H1 (cell line): Measurements from ENCODE around the gene NR2F1-AS1. TPM values are rescaled to one million over a fixed set of nuclear protein-coding genes. Genes with fewer than 3 reads are reported as not detected.

Experiments used
- CTCF ChIA-PET: fragments of 300-600 bp; sonication (Branson Sonifier 250); formaldehyde crosslinking; loops from one replicate; lab custom pipeline; 2021; ENCODE audit not compliant: partially characterized antibody; lab: Charles Lee
- POLR2A ChIA-PET: fragments of 300-600 bp; sonication (Branson Sonifier 250); formaldehyde crosslinking; loops from one replicate; lab custom pipeline; 2021; ENCODE audit warnings: inconsistent platforms; ENCODE audit not compliant: partially characterized antibody; lab: Charles Lee
- DNase-seq, 2 experiments: peaks; one replicate each; pipeline versions ENCODE4 v3.0.0 to v3.0.0-alpha.2; 2010 to 2022; ENCODE audit warnings: low spot score in 2 of 2, low read depth in 1 of 2, mixed read lengths in 1 of 2
- FAIRE-seq: peaks from 2 replicates; lab custom pipeline; 2011; peaks lifted over from hg19 to GRCh38; lab: Jason Lieb, UNC
- H2AFZ ChIP-seq: 2 replicates; pipeline ENCODE4 v1.8.1; 2012; ENCODE audit warnings: low read length, inconsistent platforms
- H2AK5ac ChIP-seq: 2 replicates; pipeline ENCODE4 v1.6.1; 2013; ENCODE audit warnings: low read depth, low read length
- H2BK120ac ChIP-seq: replicated peaks from 2 replicates; pipeline ENCODE3; 2013; ENCODE audit warnings: low read depth, low read length, inconsistent platforms
- H2BK12ac ChIP-seq: 2 replicates; pipeline ENCODE4 v1.6.1; 2013; ENCODE audit warnings: low read depth, low read length
- H2BK15ac ChIP-seq: 2 replicates; pipeline ENCODE4 v1.6.1; 2013; ENCODE audit warnings: low read length
- H2BK20ac ChIP-seq: 2 replicates; pipeline ENCODE4 v1.6.1; 2013; ENCODE audit warnings: low read length
- H2BK5ac ChIP-seq: 2 replicates; pipeline ENCODE4 v1.6.1; 2013; ENCODE audit warnings: low read depth, low read length
- H3K14ac ChIP-seq: 2 replicates; pipeline ENCODE4 v1.6.1; 2013; ENCODE audit warnings: inconsistent platforms; ENCODE audit not compliant: insufficient read length
- H3K18ac ChIP-seq: 2 replicates; pipeline ENCODE4 v1.6.1; 2013; ENCODE audit warnings: low read length; ENCODE audit errors: extremely low read depth
- H3K23ac ChIP-seq: 2 replicates; pipeline ENCODE4 v1.6.1; 2013; ENCODE audit warnings: inconsistent platforms; ENCODE audit not compliant: insufficient read length
- H3K23me2 ChIP-seq: 2 replicates; pipeline ENCODE4 v1.6.1; 2013; ENCODE audit warnings: low read depth, low read length
- H3K27ac ChIP-seq: 2 replicates; pipeline ENCODE4 v1.6.1; 2011; ENCODE audit warnings: low read depth, low read length, inconsistent platforms
- H3K27me3 ChIP-seq, 4 experiments: replicated peaks in 1 of 4; 1 replicate in 1 of 4; 2 replicates in 3 of 4; pipeline versions ENCODE4 v1.6.1 to v1.8.1; 2011 to 2013; ENCODE audit warnings: low read length in 3 of 4, mild to moderate bottlenecking in 3 of 4, inconsistent platforms in 2 of 4, mixed read lengths in 2 of 4, moderate library complexity in 1 of 4; ENCODE audit not compliant: control insufficient read depth in 3 of 4, insufficient read depth in 3 of 4; ENCODE audit errors: extremely low read depth in 1 of 4
- H3K36me3 ChIP-seq, 4 experiments: 2 replicates each; pipeline versions ENCODE4 v1.6.1 to v1.8.1; 2011 to 2013; ENCODE audit warnings: mild to moderate bottlenecking in 4 of 4, low read length in 3 of 4, moderate library complexity in 2 of 4, control low read depth in 1 of 4, inconsistent platforms in 1 of 4; ENCODE audit not compliant: insufficient read depth in 4 of 4, control insufficient read depth in 2 of 4
- H3K4ac ChIP-seq: replicated peaks from 2 replicates; pipeline ENCODE3; 2013; ENCODE audit warnings: low read length, low read depth, mixed read lengths, inconsistent platforms; ENCODE audit not compliant: insufficient read length
- H3K4me1 ChIP-seq, 4 experiments: replicated peaks in 1 of 4; 1 replicate in 1 of 4; 2 replicates in 3 of 4; pipeline versions ENCODE4 v1.6.1 to v1.8.1; 2011 to 2013; ENCODE audit warnings: low read length in 3 of 4, inconsistent platforms in 2 of 4, mixed read lengths in 1 of 4; ENCODE audit not compliant: insufficient read depth in 4 of 4, control insufficient read depth in 3 of 4
- H3K4me2 ChIP-seq, 2 experiments: 2 replicates each; pipeline versions ENCODE4 v1.6.1 to v1.8.1; 2011 to 2013; ENCODE audit warnings: low read depth in 2 of 2, low read length in 2 of 2, control low read depth in 1 of 2, inconsistent platforms in 1 of 2, mild to moderate bottlenecking in 1 of 2; ENCODE audit not compliant: insufficient read depth in 1 of 2
- H3K4me3 ChIP-seq, 4 experiments: fragments of 200-600, 300-600 bp in 1 of 4; sonication (generic), shearing (Covaris generic), sonication (Bioruptor Twin) in 1 of 4; 2 replicates each; pipeline versions ENCODE4 v1.5.1 to v1.8.1; 2011 to 2016; ENCODE audit warnings: low read length in 4 of 4, low read depth in 3 of 4, control low read depth in 2 of 4, inconsistent platforms in 2 of 4, mild to moderate bottlenecking in 2 of 4, mixed read lengths in 1 of 4, moderate library complexity in 1 of 4; ENCODE audit not compliant: insufficient read depth in 2 of 4; ENCODE audit errors: extremely low read depth in 1 of 4
- H3K56ac ChIP-seq: replicated peaks from 2 replicates; pipeline ENCODE3; 2013; ENCODE audit warnings: low read depth, mild to moderate bottlenecking, mixed read lengths, low read length, inconsistent platforms; ENCODE audit not compliant: insufficient read length
- H3K79me1 ChIP-seq: 2 replicates; pipeline ENCODE4 v1.6.1; 2013; ENCODE audit warnings: low read depth, low read length, control low read depth
- H3K79me2 ChIP-seq, 2 experiments: 2 replicates each; pipeline versions ENCODE4 v1.6.1 to v1.8.1; 2012 to 2013; ENCODE audit warnings: low read length in 2 of 2, mild to moderate bottlenecking in 2 of 2, inconsistent platforms in 1 of 2; ENCODE audit not compliant: insufficient read depth in 2 of 2, control insufficient read depth in 1 of 2
- H3K9ac ChIP-seq, 4 experiments: replicated peaks in 1 of 4; 1 replicate in 1 of 4; 2 replicates in 3 of 4; pipeline versions ENCODE4 v1.6.1 to v1.8.1; 2011 to 2013; ENCODE audit warnings: low read depth in 3 of 4, low read length in 3 of 4, control low read depth in 2 of 4, mild to moderate bottlenecking in 2 of 4, moderate library complexity in 2 of 4, inconsistent platforms in 1 of 4; ENCODE audit errors: extremely low read depth in 1 of 4
- H3K9me3 ChIP-seq, 2 experiments: 2 replicates each; pipeline versions ENCODE4 v1.6.1 to v1.8.1; 2012 to 2013; ENCODE audit warnings: mild to moderate bottlenecking in 2 of 2, moderate library complexity in 2 of 2, control low read depth in 1 of 2, inconsistent platforms in 1 of 2, low read depth in 1 of 2, low read length in 1 of 2, mixed read lengths in 1 of 2; ENCODE audit not compliant: insufficient read depth in 2 of 2
- H4K20me1 ChIP-seq, 2 experiments: replicated peaks in 1 of 2; 2 replicates each; pipeline versions ENCODE3 to v1.8.1; 2011 to 2013; ENCODE audit warnings: inconsistent platforms in 2 of 2, low read length in 2 of 2, mild to moderate bottlenecking in 1 of 2; ENCODE audit not compliant: insufficient read depth in 2 of 2, control insufficient read depth in 1 of 2
- H4K5ac ChIP-seq: 2 replicates; pipeline ENCODE4 v1.6.1; 2013; ENCODE audit warnings: low read length, low read depth, mixed read lengths, inconsistent platforms; ENCODE audit not compliant: insufficient read length
- H4K8ac ChIP-seq: 2 replicates; pipeline ENCODE4 v1.8.0; 2013; ENCODE audit warnings: mild to moderate bottlenecking, moderate library complexity, low read length, inconsistent platforms; ENCODE audit not compliant: insufficient read depth; ENCODE audit errors: extremely low read depth
- H4K91ac ChIP-seq: replicated peaks from 2 replicates; pipeline ENCODE3; 2013; ENCODE audit warnings: low read length, mixed read lengths, inconsistent platforms; ENCODE audit not compliant: insufficient read length
- GABPA ChIP-seq: IDR thresholded peaks from 2 replicates; pipeline ENCODE4 v1.6.1; 2011; ENCODE audit warnings: mild to moderate bottlenecking, low read length, moderate library complexity, borderline replicate concordance; ENCODE audit not compliant: insufficient read depth
- KDM1A ChIP-seq: fragments of 200-600, 300-600 bp; sonication (generic); IDR thresholded peaks from 2 replicates; pipeline ENCODE4 v1.7.1; 2016; ENCODE audit warnings: mild to moderate bottlenecking, low read length, borderline replicate concordance
- KDM4A ChIP-seq: IDR thresholded peaks from one replicate; pipeline ENCODE4 v1.7.1; 2012; ENCODE audit warnings: low read depth, mild to moderate bottlenecking, moderate library complexity, low read length, inconsistent platforms; ENCODE audit not compliant: severe bottlenecking
- POLR2AphosphoS5 ChIP-seq: IDR thresholded peaks from 2 replicates; pipeline ENCODE4 v1.6.1; 2011; ENCODE audit warnings: low read depth, low read length
- POU5F1 ChIP-seq: IDR thresholded peaks from 2 replicates; pipeline ENCODE4 v1.6.1; 2011; ENCODE audit warnings: low read depth, mild to moderate bottlenecking, low read length, moderate library complexity
- RBBP5 ChIP-seq: IDR thresholded peaks from 2 replicates; pipeline ENCODE4 v1.7.1; 2012; ENCODE audit warnings: low read depth, mild to moderate bottlenecking, inconsistent platforms, low read length, moderate library complexity, borderline replicate concordance
- RNF2 ChIP-seq: fragments of 200-900, 300-1000 bp; sonication (generic); IDR thresholded peaks from 2 replicates; pipeline ENCODE4 v1.7.1; 2016; ENCODE audit warnings: borderline replicate concordance, low read depth, mild to moderate bottlenecking, antibody characterized with exemption, low read length; ENCODE audit not compliant: poor library complexity, severe bottlenecking; ENCODE audit errors: missing control alignments
- SP2 ChIP-seq: IDR thresholded peaks from 2 replicates; pipeline ENCODE4 v1.6.1; 2012; ENCODE audit warnings: mild to moderate bottlenecking, low read length, inconsistent platforms
- SRF ChIP-seq: IDR thresholded peaks from 2 replicates; pipeline ENCODE4 v1.6.1; 2011; ENCODE audit warnings: mild to moderate bottlenecking, low read depth, low read length, moderate library complexity
- YY1 ChIP-seq: IDR thresholded peaks from 2 replicates; pipeline ENCODE4 v1.6.1; 2011; ENCODE audit warnings: low read depth, mild to moderate bottlenecking, low read length
- polyA plus RNA-seq, 7 experiments: library from polyadenylated mRNA; depleted of rRNA in 3 of 7; stranded (reverse) in 5 of 7; unstranded in 2 of 7; fragments of >200 nt in 5 of 7; fragments of 200-250 nt in 2 of 7; gene quantifications; 1 replicate in 5 of 7; 2 replicates in 1 of 7; 4 replicates in 1 of 7; pipeline versions ENCODE4 v1.2.1 to v1.2.3, GENCODE V29; 2011 to 2013; ENCODE audit warnings: missing spikeins in 2 of 7, mixed read lengths in 2 of 7
- total RNA-seq: library from RNA; stranded (reverse); fragmentation: NEBNext Ultra II Directional; extraction: Animal tissue kit (Norgen Biotek cat#: 25700); gene quantifications from 2 replicates; pipeline ENCODE4 v1.2.1, GENCODE V29; 2021
- TF ChIP-seq, protein P1 (sequence below): IDR thresholded peaks from 2 replicates; pipeline ENCODE4 v1.6.1; 2012; ENCODE audit warnings: low read length, inconsistent platforms

The NR2F1-AS1 gene
- total and polyA plus RNA-seq, 2 of the 8 experiments (the other 6 are each of a cell fraction or from before 2014, with no cell fraction given): 1.6 to 5.6 TPM

DNA sequence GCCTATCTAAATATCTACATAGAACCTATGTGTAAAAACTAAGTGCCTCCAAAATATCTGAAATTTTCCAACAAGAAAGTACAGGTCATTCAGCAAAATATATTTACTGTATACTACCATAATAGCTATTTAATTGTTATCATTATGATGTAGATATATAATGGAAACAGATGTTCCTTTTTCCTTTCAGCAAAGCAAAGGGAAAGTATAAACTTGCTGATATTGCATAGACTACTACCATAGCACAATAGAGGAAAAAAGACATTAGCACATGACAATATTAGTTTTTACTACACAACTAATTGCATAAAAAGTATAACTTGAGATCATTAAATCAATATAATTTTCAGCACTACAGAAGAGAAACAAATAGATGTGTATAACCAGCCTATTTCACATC lies 14.9 kb downstream of the NR2F1-AS1 start:
- no peak for DNase-seq
- Histone ChIP-seq H3K14ac (no peak overlapping the region), H2BK12ac (no peak overlapping the region), H3K18ac (no peak overlapping the region), H3K4ac (no peak overlapping the region), H3K56ac (no peak overlapping the region), H2AK5ac (no peak overlapping the region), H2BK5ac (no peak overlapping the region), H3K79me1 (no peaks in the 10 kb centered on the region)
- no peak for TF ChIP-seq KDM4A
- no peak for TF ChIP-seq SP2
- TF ChIP-seq, protein P1, sequence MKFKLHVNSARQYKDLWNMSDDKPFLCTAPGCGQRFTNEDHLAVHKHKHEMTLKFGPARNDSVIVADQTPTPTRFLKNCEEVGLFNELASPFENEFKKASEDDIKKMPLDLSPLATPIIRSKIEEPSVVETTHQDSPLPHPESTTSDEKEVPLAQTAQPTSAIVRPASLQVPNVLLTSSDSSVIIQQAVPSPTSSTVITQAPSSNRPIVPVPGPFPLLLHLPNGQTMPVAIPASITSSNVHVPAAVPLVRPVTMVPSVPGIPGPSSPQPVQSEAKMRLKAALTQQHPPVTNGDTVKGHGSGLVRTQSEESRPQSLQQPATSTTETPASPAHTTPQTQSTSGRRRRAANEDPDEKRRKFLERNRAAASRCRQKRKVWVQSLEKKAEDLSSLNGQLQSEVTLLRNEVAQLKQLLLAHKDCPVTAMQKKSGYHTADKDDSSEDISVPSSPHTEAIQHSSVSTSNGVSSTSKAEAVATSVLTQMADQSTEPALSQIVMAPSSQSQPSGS: no peak
- no peak for TF ChIP-seq GABPA
- no peak for TF ChIP-seq YY1
- TF ChIP-seq RNF2: no peak
- TF ChIP-seq KDM1A: no peak
- TF ChIP-seq SRF: no peak
- no peak for TF ChIP-seq POLR2AphosphoS5
- no peak for TF ChIP-seq RBBP5
- no peak for TF ChIP-seq POU5F1
- TF ChIP-seq, all 59 proteins: peak for 0
- ChIA-PET POLR2A (no interaction called here), CTCF (no interaction called here)
- Histone ChIP-seq H2BK15ac (no peak overlapping the region), H3K23me2 (peaks cover 5% of the 10 kb centered on the region; the same call in 1 of the 2 replicates), H3K4me2 (no peak overlapping the region), H4K8ac (no peak overlapping the region), H4K91ac (no peak overlapping the region), H3K27me3 (peaks cover 16 to 30% (median 29%) of the 10 kb centered on the region in 4 experiments), H3K9me3 (no peaks in the 10 kb centered on the region), H3K36me3 (no peaks in the 10 kb centered on the region), H3K4me1 (peaks cover 3 to 5% (median 5%) of the 10 kb centered on the region in 4 experiments), H2AFZ (no peak overlapping the region), H3K9ac (no peak overlapping the region), H2BK120ac (no peak overlapping the region), H3K4me3 (no peak overlapping the region), H3K79me2 (no peaks in the 10 kb centered on the region), H4K5ac (no peak overlapping the region), H4K20me1 (no peaks in the 10 kb centered on the region), H2BK20ac (no peak overlapping the region), H3K27ac (no peak overlapping the region), H3K23ac (no peak overlapping the region)
- no peak for FAIRE-seq
